Osteocyte (in vitro differentiated cells): Measurements from ENCODE around the gene ARPIN. TPM values are rescaled to one million over a fixed set of nuclear protein-coding genes. Genes with fewer than 3 reads are reported as not detected.

Experiments used
- DNase-seq: peaks from one replicate; pipeline ENCODE4 v3.0.0; 2021; ENCODE audit warnings: mixed read lengths; ENCODE audit not compliant: unreplicated experiment; ENCODE audit errors: extremely low spot score
- H3K27ac Mint-ChIP-seq: one replicate; pipeline ENCODE4 v1.8.0; 2021; ENCODE audit warnings: mild to moderate bottlenecking, mixed read lengths; ENCODE audit not compliant: unreplicated experiment
- H3K27me3 Mint-ChIP-seq: one replicate; pipeline ENCODE4 v1.8.0; 2021; ENCODE audit warnings: mixed read lengths; ENCODE audit not compliant: unreplicated experiment
- H3K36me3 Mint-ChIP-seq: one replicate; pipeline ENCODE4 v1.8.0; 2021; ENCODE audit warnings: mixed read lengths; ENCODE audit not compliant: unreplicated experiment
- H3K4me1 Mint-ChIP-seq: one replicate; pipeline ENCODE4 v1.8.0; 2021; ENCODE audit warnings: mixed read lengths; ENCODE audit not compliant: unreplicated experiment
- H3K4me3 Mint-ChIP-seq: one replicate; pipeline ENCODE4 v1.8.0; 2021; ENCODE audit warnings: mild to moderate bottlenecking, moderate library complexity, mixed read lengths; ENCODE audit not compliant: unreplicated experiment
- H3K9me3 Mint-ChIP-seq: one replicate; pipeline ENCODE4 v1.8.0; 2021; ENCODE audit warnings: mixed read lengths; ENCODE audit not compliant: unreplicated experiment
- CTCF ChIP-seq: fragments of 200-600 bp; sonication (generic); IDR thresholded peaks from 2 replicates; pipeline ENCODE4 v1.5.0; 2021; ENCODE audit warnings: antibody characterized with exemption, mild to moderate bottlenecking, moderate library complexity
- microRNA-seq: library from miRNA; unstranded; fragments of <30 nt; microRNA quantifications from one replicate; pipeline ENCODE4 v1.1.0, GENCODE V29; 2020; ENCODE audit not compliant: unreplicated experiment
- total RNA-seq: library from RNA; stranded (reverse); gene quantifications from 2 replicates; pipeline ENCODE4 v1.2.1, GENCODE V29; 2021

The ARPIN gene
- total RNA-seq, 1 donor from 2014 or later: 18.7 TPM

GRCh38 chr15:89848970-89849292 lies 63.8 kb downstream of the ARPIN start:
- Mint-ChIP-seq H3K36me3 (peaks cover 39% of the 10 kb centered on the region), H3K4me1 (peaks cover 50% of the 10 kb centered on the region), H3K27ac (peak overlapping the region; percentile 76), H3K27me3 (no peaks in the 10 kb centered on the region), H3K9me3 (no peaks in the 10 kb centered on the region), H3K4me3 (no peak overlapping the region)
- TF ChIP-seq CTCF: no peak
- no peak for DNase-seq

GRCh38 chr15:89847101-89847500 lies 65.7 kb downstream of the ARPIN start:
- Mint-ChIP-seq H3K27me3 (no peaks in the 10 kb centered on the region), H3K4me3 (no peak overlapping the region), H3K27ac (peak overlapping the region; percentile 86), H3K4me1 (peaks cover 50% of the 10 kb centered on the region), H3K9me3 (no peaks in the 10 kb centered on the region), H3K36me3 (peaks cover 30% of the 10 kb centered on the region)
- TF ChIP-seq CTCF: no peak
- no peak for DNase-seq

GRCh38 chr15:89845305-89845893 lies 67.4 kb downstream of the ARPIN start:
- peaks cover 35% of the 10 kb centered on the region for H3K36me3 Mint-ChIP-seq
- H3K4me1 Mint-ChIP-seq: peaks cover 51% of the 10 kb centered on the region
- no peaks in the 10 kb centered on the region for H3K27me3 Mint-ChIP-seq
- TF ChIP-seq CTCF: no peak
- no peaks in the 10 kb centered on the region for H3K9me3 Mint-ChIP-seq
- peak overlapping the region; percentile 86 for H3K27ac Mint-ChIP-seq
- no peak for DNase-seq
- no peak overlapping the region for H3K4me3 Mint-ChIP-seq

Small RNA genes within 50 kb of the gene (microRNA-seq; reads per million reads assigned to microRNA genes)
- gene MIR5009 (not detected), gene MIR5094 (not detected)

Other genes starting within 250 kb of the ARPIN start
- 0.70 and 0.84 TPM in 2 replicates for gene PLIN1, start 233.6 kb downstream of the ARPIN start, total RNA-seq
- 4.6 and 5.6 TPM in 2 replicates for gene PEX11A, start 222.2 kb downstream of the ARPIN start, total RNA-seq
- gene WDR93, start 222.1 kb downstream of the ARPIN start, total RNA-seq: 0.19 TPM in 1 of 2 replicates, not detected in the other
- gene MESP1, start 161.7 kb downstream of the ARPIN start, total RNA-seq: 2.1 and 2.2 TPM in 2 replicates
- gene MESP2, start 136.6 kb downstream of the ARPIN start, total RNA-seq: not detected in 2 replicates
- gene ANPEP, start 98.1 kb downstream of the ARPIN start, total RNA-seq: 93.1 and 95.4 TPM in 2 replicates
- 26.9 and 29.3 TPM in 2 replicates for gene AP3S2, start 19.0 kb downstream of the ARPIN start, total RNA-seq
- 16.3 and 24.2 TPM in 2 replicates for gene ZNF710, start 88.4 kb upstream of the ARPIN start, total RNA-seq
- gene IDH2, start 189.5 kb upstream of the ARPIN start, total RNA-seq: 93.0 and 101 TPM in 2 replicates